H9 (cell line): ENCODE measurements around the gene AFG1L. TPM values are rescaled to one million over a fixed set of nuclear protein-coding genes. Genes with fewer than 3 reads are reported as not detected.

ENCODE experiments used
- DNase-seq: peaks from one replicate; pipeline ENCODE4 v3.0.0-alpha.2; 2017
- H2AFZ ChIP-seq: one replicate; pipeline ENCODE4 v1.6.1; 2013; ENCODE audit warnings: mild to moderate bottlenecking, low read length, control low read depth, moderate library complexity
- H2AK5ac ChIP-seq: 2 replicates; pipeline ENCODE4 v1.6.1; 2013; ENCODE audit warnings: low read length, control low read depth, mixed read lengths; ENCODE audit not compliant: insufficient read length
- H2BK120ac ChIP-seq: one replicate; pipeline ENCODE4 v1.6.1; 2013; ENCODE audit warnings: low read depth, mild to moderate bottlenecking, low read length, control low read depth, inconsistent platforms; ENCODE audit not compliant: poor library complexity, severe bottlenecking
- H2BK12ac ChIP-seq: 2 replicates; pipeline ENCODE4 v1.6.1; 2013; ENCODE audit warnings: low read length, control low read depth, mixed read lengths, low read depth; ENCODE audit not compliant: insufficient read length
- H2BK15ac ChIP-seq: 2 replicates; pipeline ENCODE4 v1.6.1; 2013; ENCODE audit warnings: low read depth, low read length, control low read depth
- H2BK20ac ChIP-seq: one replicate; pipeline ENCODE4 v1.6.1; 2013; ENCODE audit warnings: low read depth, mild to moderate bottlenecking, low read length, control low read depth, inconsistent platforms; ENCODE audit not compliant: poor library complexity, severe bottlenecking
- H2BK5ac ChIP-seq: 2 replicates; pipeline ENCODE4 v1.6.1; 2013; ENCODE audit warnings: low read length, control low read depth, mixed read lengths; ENCODE audit not compliant: insufficient read length
- H3K14ac ChIP-seq: 2 replicates; pipeline ENCODE4 v1.6.1; 2013; ENCODE audit warnings: low read length, control low read depth; ENCODE audit not compliant: insufficient read depth
- H3K18ac ChIP-seq: 2 replicates; pipeline ENCODE4 v1.6.1; 2013; ENCODE audit warnings: low read depth, mild to moderate bottlenecking, mixed read lengths, low read length, control low read depth; ENCODE audit not compliant: insufficient read length
- H3K23ac ChIP-seq: 2 replicates; pipeline ENCODE4 v1.6.1; 2013; ENCODE audit warnings: low read length, control low read depth, mixed read lengths, low read depth; ENCODE audit not compliant: insufficient read length
- H3K23me2 ChIP-seq: 2 replicates; pipeline ENCODE4 v1.6.1; 2013; ENCODE audit warnings: low read depth, mild to moderate bottlenecking, mixed read lengths, low read length, control low read depth; ENCODE audit not compliant: insufficient read length, poor library complexity, severe bottlenecking
- H3K27ac ChIP-seq: 2 replicates; pipeline ENCODE4 v1.5.1; 2013; ENCODE audit warnings: low read length, control low read depth, mixed read lengths, low read depth; ENCODE audit not compliant: insufficient read length
- H3K27me3 ChIP-seq: 2 replicates; pipeline ENCODE4 v1.6.1; 2013; ENCODE audit warnings: low read length, control low read depth, inconsistent platforms; ENCODE audit not compliant: insufficient read depth
- H3K4ac ChIP-seq: 2 replicates; pipeline ENCODE4 v1.6.1; 2013; ENCODE audit warnings: low read depth, mild to moderate bottlenecking, control low read depth, inconsistent platforms, low read length, moderate library complexity
- H3K4me1 ChIP-seq: 2 replicates; pipeline ENCODE4 v1.6.1; 2013; ENCODE audit warnings: low read length, control low read depth, inconsistent platforms; ENCODE audit not compliant: insufficient read depth
- H3K4me2 ChIP-seq: 2 replicates; pipeline ENCODE4 v1.6.1; 2013; ENCODE audit warnings: low read length, control low read depth, mixed read lengths; ENCODE audit not compliant: insufficient read length, insufficient read depth
- H3K56ac ChIP-seq: 2 replicates; pipeline ENCODE4 v1.6.1; 2013; ENCODE audit warnings: low read depth, mild to moderate bottlenecking, mixed read lengths, low read length, control low read depth; ENCODE audit not compliant: insufficient read length
- H3K79me1 ChIP-seq: 2 replicates; pipeline ENCODE4 v1.6.1; 2013; ENCODE audit warnings: low read depth, mild to moderate bottlenecking, moderate library complexity, low read length, control low read depth, inconsistent platforms; ENCODE audit not compliant: insufficient read depth, poor library complexity, severe bottlenecking
- H3K79me2 ChIP-seq: 2 replicates; pipeline ENCODE4 v1.6.1; 2013; ENCODE audit warnings: low read length, control low read depth, inconsistent platforms; ENCODE audit not compliant: insufficient read depth
- H3K9ac ChIP-seq: 2 replicates; pipeline ENCODE4 v1.6.1; 2013; ENCODE audit warnings: low read length, control low read depth, mixed read lengths; ENCODE audit not compliant: insufficient read length; ENCODE audit errors: extremely low read depth
- H3K9me3 ChIP-seq: one replicate; pipeline ENCODE4 v1.6.1; 2013; ENCODE audit warnings: low read depth, low read length, inconsistent platforms; ENCODE audit not compliant: control insufficient read depth
- H3T11ph ChIP-seq: one replicate; pipeline ENCODE4 v1.6.1; 2013; ENCODE audit warnings: mild to moderate bottlenecking, low read length, control low read depth, inconsistent platforms
- H4K20me1 ChIP-seq: one replicate; pipeline ENCODE4 v1.6.1; 2013; ENCODE audit not compliant: control insufficient read depth, insufficient read length, insufficient read depth
- H4K5ac ChIP-seq: 2 replicates; pipeline ENCODE4 v1.6.1; 2013; ENCODE audit warnings: low read depth, mild to moderate bottlenecking, mixed read lengths, low read length, control low read depth; ENCODE audit not compliant: insufficient read length
- H4K8ac ChIP-seq: replicated peaks from 2 replicates; pipeline ENCODE4 v1.6.1; 2013; ENCODE audit warnings: low read length, control low read depth, mixed read lengths, low read depth; ENCODE audit not compliant: insufficient read length
- H4K91ac ChIP-seq: 2 replicates; pipeline ENCODE4 v1.6.1; 2013; ENCODE audit warnings: low read depth, mild to moderate bottlenecking, moderate library complexity, mixed read lengths, low read length, control low read depth; ENCODE audit not compliant: insufficient read length
- H3K27ac Mint-ChIP-seq, 3 experiments: 2 replicates in 2 of 3; 3 replicates in 1 of 3; pipeline ENCODE4 v1.8.0; 2020 to 2021; ENCODE audit warnings: mixed read lengths in 3 of 3, mild to moderate bottlenecking in 1 of 3, moderate library complexity in 1 of 3
- H3K27me3 Mint-ChIP-seq: 2 replicates; pipeline ENCODE4 v1.8.0; 2021; ENCODE audit warnings: low read depth, mild to moderate bottlenecking, moderate library complexity, mixed read lengths
- H3K36me3 Mint-ChIP-seq, 3 experiments: 2 replicates in 2 of 3; 3 replicates in 1 of 3; pipeline ENCODE4 v1.8.0; 2020 to 2021; ENCODE audit warnings: low read depth in 3 of 3, mixed read lengths in 3 of 3; ENCODE audit not compliant: insufficient read depth in 1 of 3
- H3K4me1 Mint-ChIP-seq, 2 experiments: 2 replicates each; pipeline ENCODE4 v1.8.0; 2020; ENCODE audit warnings: mixed read lengths in 2 of 2
- H3K4me3 Mint-ChIP-seq, 2 experiments: 2 replicates in 1 of 2; 3 replicates in 1 of 2; pipeline ENCODE4 v1.8.0; 2020 to 2021; ENCODE audit warnings: mild to moderate bottlenecking in 2 of 2, mixed read lengths in 2 of 2, moderate library complexity in 1 of 2
- H3K9me3 Mint-ChIP-seq, 2 experiments: 2 replicates in 1 of 2; 3 replicates in 1 of 2; pipeline ENCODE4 v1.8.0; 2020; ENCODE audit warnings: mild to moderate bottlenecking in 2 of 2, mixed read lengths in 2 of 2, moderate library complexity in 1 of 2
- CTCF ChIP-seq: fragments of 200-600 bp; sonication (generic); conservative IDR thresholded peaks from 3 replicates; pipeline ENCODE4 v1.8.0; 2021; ENCODE audit warnings: antibody characterized with exemption, mild to moderate bottlenecking
- WGBS: extraction: QIAGEN DNeasy Blood & Tissue Kit; methylation state at CpG from one replicate; pipeline ENCODE4 v1.1.7; 2013; ENCODE audit warnings: missing lambda C conversion rate, low lambda C conversion rate, mixed read lengths; ENCODE audit not compliant: insufficient read length; ENCODE audit errors: extremely low coverage; 5-methylcytosine and 5-hydroxymethylcytosine counted together
- total RNA-seq: library from RNA; stranded (reverse); gene quantifications from 2 replicates; pipeline ENCODE4 v1.2.1, GENCODE V29; 2021

The AFG1L gene
- total RNA-seq, 1 experiment from 2014 or later = 4.7 TPM

- Histone ChIP-seq H3K9ac (peak overlapping the region; percentile 42), H2BK120ac (no peak overlapping the region), H2AK5ac (no peak overlapping the region), H3K56ac (no peak overlapping the region), H3K79me1 (no peaks in the 10 kb centered on the region), H3K4me1 (no peaks in the 10 kb centered on the region; the same call in 1 of the 2 replicates), H3K27ac (no peak overlapping the region), H3K23ac (no peak overlapping the region), H4K91ac (no peak overlapping the region), H3K23me2 (peaks cover 11% of the 10 kb centered on the region), H4K5ac (no peak overlapping the region), H2BK5ac (no peak overlapping the region), H3K9me3 (no peaks in the 10 kb centered on the region), H3K4ac (no peak overlapping the region), H3T11ph (no peak overlapping the region), H3K14ac (peak overlapping the region; percentile 79; the same call in 1 of the 2 replicates), H4K8ac (no peak overlapping the region), H2BK12ac (no peak overlapping the region), H2BK15ac (no peak overlapping the region), H4K20me1 (no peaks in the 10 kb centered on the region), H2BK20ac (no peak overlapping the region), H3K27me3 (no peaks in the 10 kb centered on the region), H3K4me2 (peak overlapping the region; percentile 90), H3K18ac (no peak overlapping the region), H3K79me2 (no peaks in the 10 kb centered on the region; the same call in 1 of the 2 replicates), H2AFZ (no peak overlapping the region)
- Mint-ChIP-seq H3K4me3 (peak overlapping the region; percentile 79 to 82), H3K27ac (peak overlapping the region in 1 of 3 experiments; percentile 73; a peak in 1 of 7 replicates), H3K27me3 (no peaks in the 10 kb centered on the region), H3K4me1 (peaks cover 3 to 4% of the 10 kb centered on the region in 2 experiments; a peak in 3 of 4 replicates), H3K36me3 (peaks cover 0 to 4% (median 0%) of the 10 kb centered on the region in 3 experiments; a peak in 2 of 7 replicates), H3K9me3 (no peaks in the 10 kb centered on the region; a peak in 1 of 5 replicates)
- no peak for TF ChIP-seq CTCF
- no CpG with 5 or more reads among the region's 29 CpGs for WGBS
- DNase-seq = peak; percentile 40
These were observed 34.6 kb upstream of the AFG1L start for GRCh38 chr6:108260126-108260808.
